ENCODE data around the gene TTLL3. TPM values are rescaled to one million over a fixed set of nuclear protein-coding genes. Genes with fewer than 3 reads are reported as not detected.

Gene TTLL3
- total RNA-seq, 1 donor from 2014 or later, result 39.2 TPM

GRCh38 chr3:9780458-9780812 lies 29.6 kb upstream of the TTLL3 start:
- no peak for DNase-seq (ENCODE audit: extremely low read depth, low read depth, low spot score)

GRCh38 chr3:9780910-9781309 lies 29.2 kb upstream of the TTLL3 start:
- DNase-seq (ENCODE audit: extremely low read depth, low read depth, low spot score), result no peak

DNA sequence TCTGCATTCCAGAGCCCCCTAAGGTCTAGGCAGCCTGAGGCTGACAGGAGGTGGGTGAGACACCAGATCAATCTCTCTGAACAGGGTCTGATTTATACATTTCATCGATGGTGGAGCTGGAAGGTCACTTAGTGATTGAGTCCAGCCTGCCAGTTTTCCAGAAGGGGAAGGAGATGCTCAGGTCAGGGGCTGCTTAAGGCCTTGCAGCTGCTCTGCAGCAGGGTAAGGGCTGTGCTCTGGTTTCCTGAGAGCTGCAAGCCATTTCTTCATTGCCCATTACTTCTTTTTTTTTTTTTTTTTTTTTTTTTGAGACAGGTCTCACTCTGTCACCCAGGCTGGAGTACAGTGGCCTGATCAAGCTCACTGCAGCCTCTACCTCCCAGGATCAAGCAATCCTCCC lies 28.5 kb upstream of the TTLL3 start:
- no peak for DNase-seq (ENCODE audit: extremely low read depth, low read depth, low spot score)

DNA sequence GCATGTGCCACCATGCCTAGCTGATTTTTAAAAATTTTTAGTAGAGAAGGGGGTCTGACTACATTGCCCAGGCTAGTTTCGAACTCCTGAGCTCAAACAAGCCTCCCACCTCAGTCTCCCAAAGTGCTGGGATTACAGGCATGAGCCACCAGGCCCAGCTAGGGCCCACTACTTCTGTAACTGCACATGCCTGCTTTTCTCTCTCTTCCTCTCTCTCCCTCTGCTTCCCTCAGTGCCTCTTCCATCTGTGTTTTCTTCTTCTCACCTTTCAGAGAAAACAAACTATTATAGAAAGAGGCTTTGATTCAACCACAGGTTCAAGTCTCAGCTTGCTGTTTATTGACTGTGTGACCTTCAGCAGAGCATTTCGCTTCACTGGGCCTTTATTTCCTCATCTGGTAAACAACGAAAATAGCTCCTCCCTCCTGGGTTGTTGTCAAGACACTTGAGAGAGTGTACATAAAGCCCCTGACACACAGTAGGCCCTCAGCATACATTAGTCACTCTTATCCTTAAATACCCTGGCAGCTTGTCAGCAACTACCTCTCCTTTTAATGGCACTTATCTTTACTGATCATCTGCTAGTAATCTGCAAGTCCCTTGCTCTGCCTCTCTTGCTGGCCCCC lies 28.0 kb upstream of the TTLL3 start:
- DNase-seq (ENCODE audit: extremely low read depth, low read depth, low spot score), result no peak

GRCh38 chr3:9782770-9783169 lies 27.3 kb upstream of the TTLL3 start:
- DNase-seq (ENCODE audit: extremely low read depth, low read depth, low spot score), result no peak

- DNase-seq (ENCODE audit: extremely low read depth, low read depth, low spot score), result no peak
These were observed 26.1 kb upstream of the TTLL3 start for GRCh38 chr3:9783954-9784353.

- DNase-seq (ENCODE audit: extremely low read depth, low read depth, low spot score), result no peak
These were observed 25.1 kb upstream of the TTLL3 start for GRCh38 chr3:9784965-9785364.

GRCh38 chr3:9785602-9786001 lies 24.5 kb upstream of the TTLL3 start:
- no peak for DNase-seq (ENCODE audit: extremely low read depth, low read depth, low spot score)

DNA sequence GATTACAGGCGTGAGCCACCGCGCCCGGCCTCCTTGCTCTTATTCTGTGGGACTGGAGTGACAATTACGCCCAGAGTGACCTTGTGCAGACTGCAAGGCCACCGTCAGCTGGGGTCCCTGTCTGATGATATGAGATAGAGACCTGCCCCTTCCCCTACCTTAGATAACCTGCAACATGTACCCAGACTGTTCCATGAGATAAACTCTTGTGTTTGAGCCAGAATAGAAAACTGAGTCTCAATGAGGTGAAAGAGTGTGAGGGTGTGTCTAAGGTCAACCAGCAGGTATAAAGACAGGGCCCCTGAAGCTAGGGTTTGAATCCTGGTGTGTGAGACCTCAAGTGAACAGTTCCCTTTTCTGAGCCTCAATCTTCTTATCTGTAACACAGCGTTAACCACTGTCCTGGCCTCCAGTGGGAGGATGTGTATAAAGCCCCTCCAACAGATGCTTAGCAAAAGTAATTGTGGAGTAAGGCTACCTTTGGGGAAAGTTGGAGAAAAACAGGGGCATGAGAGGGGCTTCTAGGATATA lies 23.8 kb upstream of the TTLL3 start:
- no peak for DNase-seq (ENCODE audit: extremely low read depth, low read depth, low spot score)

DNA sequence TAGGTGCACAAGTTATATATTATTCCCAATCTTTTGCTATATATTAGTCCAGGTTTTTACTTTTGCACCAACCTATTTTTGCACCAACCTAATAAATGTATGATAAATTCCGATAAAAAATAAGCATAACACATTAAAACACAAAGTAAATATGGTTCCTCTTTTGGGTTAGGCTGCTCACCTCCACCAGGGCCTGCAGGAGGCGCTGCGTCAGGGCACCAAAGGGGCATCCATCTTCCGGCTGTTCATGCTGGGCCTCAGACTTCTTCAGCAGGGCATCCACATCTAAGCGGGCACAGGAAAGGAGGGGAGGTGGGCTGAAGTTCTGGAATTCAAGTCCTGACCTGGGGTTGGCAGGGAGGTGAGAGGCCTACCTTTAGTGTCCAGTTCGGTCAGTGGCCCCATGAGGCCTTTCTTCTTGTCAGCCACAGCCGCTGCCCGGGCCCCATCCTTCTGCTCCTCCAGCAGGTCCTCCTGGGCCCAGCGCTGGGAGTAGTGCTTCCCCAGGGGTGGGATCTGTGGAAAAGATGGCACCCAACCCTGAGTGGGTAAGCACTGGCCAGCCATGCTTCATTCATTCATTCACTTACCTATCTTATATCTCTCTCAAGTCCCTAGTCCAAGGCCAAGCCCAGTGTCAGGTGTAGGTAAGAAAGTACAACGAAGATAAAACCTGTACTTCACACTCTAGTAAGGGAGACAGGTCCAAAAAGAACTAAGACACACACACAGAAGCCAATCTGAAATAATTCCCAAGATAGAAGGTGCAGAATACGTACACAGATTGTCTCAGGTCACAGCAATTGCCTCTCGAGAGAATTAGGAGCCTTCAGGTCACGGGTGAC lies 23.0 kb upstream of the TTLL3 start:
- no peak for DNase-seq (ENCODE audit: extremely low read depth, low read depth, low spot score)

DNA sequence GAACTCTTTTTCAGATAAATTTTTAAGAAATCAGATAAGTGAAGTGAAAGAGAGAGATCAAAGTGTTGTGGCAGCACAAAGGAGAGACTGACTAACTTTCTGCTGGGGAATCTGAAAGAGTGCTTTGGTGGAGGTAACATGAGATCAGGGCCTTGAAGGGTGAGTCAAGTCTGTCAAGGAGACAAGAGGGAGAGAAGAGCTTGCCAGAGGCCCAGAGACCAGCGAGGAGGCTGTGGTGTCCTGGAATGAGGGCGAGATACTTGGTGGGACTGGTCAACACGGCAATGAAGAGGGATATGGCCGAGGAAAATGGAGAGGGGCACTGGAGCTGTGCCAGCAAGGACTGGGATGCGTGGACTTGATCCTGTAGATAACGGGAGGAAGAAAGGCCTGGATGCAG lies 22.3 kb upstream of the TTLL3 start:
- no peak for DNase-seq (ENCODE audit: extremely low read depth, low read depth, low spot score)

DNA sequence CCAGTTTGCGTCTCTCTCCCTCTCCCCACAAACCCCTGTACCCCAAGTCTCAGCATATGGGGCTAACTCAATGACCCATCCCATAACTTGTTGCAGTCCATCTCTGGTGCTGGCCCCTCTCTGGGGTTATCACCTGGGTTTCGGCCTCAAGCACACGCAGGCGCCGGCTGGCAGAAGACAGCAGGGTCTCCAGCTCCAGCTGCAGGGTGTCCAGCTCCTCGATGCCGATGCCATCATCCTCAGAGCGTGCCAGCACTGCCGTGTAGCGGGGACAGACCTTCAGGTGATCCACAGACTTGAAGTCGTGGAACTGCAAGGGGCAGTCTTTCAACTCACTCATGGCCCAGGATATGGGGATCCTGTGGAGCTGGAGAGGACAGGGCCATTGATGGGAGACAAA lies 18.9 kb upstream of the TTLL3 start:
- no peak for DNase-seq (ENCODE audit: extremely low read depth, low read depth, low spot score)

- no peak for DNase-seq (ENCODE audit: extremely low read depth, low read depth, low spot score)
These were observed 18.2 kb upstream of the TTLL3 start for GRCh38 chr3:9791790-9792404.

DNA sequence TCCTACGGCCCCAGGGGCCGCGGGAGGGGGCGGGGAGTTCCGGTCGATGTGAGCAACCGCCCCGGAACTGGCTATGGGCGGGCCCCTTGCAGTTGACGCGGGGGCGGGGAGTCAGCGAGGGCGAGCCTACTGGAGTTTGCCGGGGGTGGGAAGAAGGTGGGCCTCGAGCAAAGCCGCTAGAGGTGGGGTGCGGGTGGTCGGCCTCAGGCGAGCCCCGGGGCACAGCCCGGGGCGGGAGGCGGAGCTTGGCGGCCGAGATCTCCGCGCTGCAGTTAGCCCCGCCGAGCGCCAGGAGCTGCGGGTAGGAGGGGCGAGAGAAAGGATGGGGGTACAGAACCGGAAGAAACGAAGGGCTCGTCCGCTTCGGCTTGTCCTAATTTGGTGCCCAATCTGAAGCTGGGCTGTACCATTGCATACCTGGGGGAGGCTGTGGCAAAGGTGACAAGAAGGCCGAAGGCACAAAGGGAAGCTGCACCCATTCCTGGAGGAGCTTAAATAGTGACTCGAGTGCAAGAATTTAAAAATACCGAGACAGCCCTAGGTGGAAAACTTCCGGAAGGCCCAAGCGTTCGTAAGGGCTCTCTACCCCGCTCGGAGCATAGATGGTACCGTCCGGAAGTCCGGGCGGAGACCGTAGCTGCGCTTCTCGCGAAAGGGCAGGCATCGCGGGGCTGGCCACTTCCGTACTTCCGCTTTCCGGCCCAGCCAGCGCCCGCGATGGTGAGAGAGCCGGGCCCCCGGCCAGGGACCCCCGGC lies 17.5 kb upstream of the TTLL3 start, which contains the start of the genes ARPC4 and TADA3:
Gene ARPC4 (plus strand): TSS at position 678 of the 756 bp plus-strand sequence. CDS start 40 bp downstream, at position 718.
Gene TADA3 (minus strand): TSS at position 69 of the 756 bp plus-strand sequence. CDS start 1,007 bp downstream, outside the sequence.
- peak; percentile 96 for DNase-seq (ENCODE audit: extremely low read depth, low read depth, low spot score)

DNA sequence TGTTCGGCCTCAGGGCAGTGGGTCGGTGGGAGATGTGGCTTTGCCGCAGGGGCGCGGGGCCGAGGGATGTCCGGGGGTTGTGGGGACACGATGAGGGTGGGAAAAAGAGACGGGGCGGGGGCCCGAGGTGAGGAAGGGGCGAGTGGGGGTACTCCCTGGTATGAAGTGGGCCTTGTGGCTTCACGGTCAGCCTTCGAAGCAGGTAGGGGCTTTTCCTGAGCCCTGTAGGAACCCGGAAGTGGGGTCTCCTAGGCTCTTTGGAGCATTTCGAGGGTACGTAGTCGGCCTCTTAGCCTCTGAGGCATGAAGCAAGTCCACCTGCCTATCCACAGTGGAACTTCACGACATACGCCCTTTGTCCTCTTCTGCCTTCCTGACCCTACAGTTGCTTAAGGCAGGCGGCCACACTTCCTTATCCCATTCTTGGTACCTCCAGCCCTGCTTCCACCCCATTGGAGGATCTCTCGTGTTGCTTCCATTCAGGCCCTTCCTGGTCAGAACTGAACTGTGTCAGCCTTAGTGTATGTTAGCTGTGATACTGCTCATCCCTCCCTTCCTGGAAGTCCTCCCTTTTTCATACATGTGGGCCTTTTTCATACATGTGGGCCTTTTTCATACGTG lies 16.8 kb upstream of the TTLL3 start:
- no peak for DNase-seq (ENCODE audit: extremely low read depth, low read depth, low spot score)

DNA sequence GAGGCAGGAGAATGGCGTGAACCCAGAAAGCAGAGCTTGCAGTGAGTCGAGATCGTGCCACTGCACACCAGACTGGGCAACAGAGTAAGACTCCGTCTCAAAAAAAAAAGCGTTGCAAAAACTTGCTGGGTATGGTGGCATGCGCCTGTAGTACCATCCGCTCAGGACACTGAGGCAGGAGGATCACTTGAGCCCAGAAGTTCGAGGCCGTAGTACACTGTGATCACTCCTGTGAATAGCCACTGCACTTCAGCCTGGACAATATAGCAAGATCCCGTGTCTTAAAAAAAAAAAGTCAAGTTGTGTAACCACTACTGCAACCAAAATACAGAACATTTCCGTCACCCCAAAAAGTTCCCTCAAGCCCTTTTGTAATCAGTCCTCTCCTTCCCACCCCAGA lies 15.7 kb upstream of the TTLL3 start:
- DNase-seq (ENCODE audit: extremely low read depth, low read depth, low spot score), result no peak

GRCh38 chr3:9795207-9795606 lies 14.9 kb upstream of the TTLL3 start:
- no peak for DNase-seq (ENCODE audit: extremely low read depth, low read depth, low spot score)

DNA sequence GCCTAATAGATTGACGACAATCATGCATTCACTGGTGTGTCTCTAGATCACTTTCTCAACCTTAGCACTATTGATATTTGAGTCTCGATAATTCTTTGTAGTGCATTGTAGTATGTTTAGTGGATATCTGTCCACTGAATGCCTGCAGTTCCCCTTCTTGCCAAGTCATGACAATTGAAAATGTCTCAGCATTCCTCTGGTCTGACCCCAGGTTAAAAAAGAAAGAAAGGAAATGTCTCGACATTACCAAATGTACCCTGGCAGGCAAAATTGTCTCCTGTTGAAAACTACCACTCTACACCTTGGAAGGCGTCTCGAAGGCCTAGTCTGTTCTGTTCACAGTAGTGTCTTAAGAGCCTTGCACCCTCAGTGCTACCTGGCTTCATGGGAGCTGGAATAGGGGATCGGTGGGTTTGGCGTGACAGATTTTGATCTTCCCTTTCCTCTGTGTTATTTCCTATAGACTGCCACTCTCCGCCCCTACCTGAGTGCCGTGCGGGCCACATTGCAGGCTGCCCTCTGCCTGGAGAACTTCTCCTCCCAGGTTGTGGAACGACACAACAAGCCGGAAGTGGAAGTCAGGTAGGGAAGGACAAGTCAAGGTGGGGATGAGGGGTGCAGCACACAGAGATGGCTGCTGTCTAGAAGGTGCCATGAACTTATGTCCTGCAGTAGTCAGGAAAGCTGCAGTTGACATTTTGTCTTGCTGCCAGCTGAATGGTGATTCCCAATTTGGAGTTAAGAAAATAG lies 12.7 kb upstream of the TTLL3 start:
- DNase-seq (ENCODE audit: extremely low read depth, low read depth, low spot score), result no peak

- no peak for DNase-seq (ENCODE audit: extremely low read depth, low read depth, low spot score)
These were observed 9.5 kb upstream of the TTLL3 start for GRCh38 chr3:9800529-9800928.

- no peak for DNase-seq (ENCODE audit: extremely low read depth, low read depth, low spot score)
These were observed 6.6 kb upstream of the TTLL3 start for GRCh38 chr3:9803494-9803893.
